Adrenal gland (tissue), 5 donors: ENCODE data around the gene ABHD14A.

Experiments
- POLR2A ChIP-seq, 2 donors: fragments of 450-650 bp; IDR thresholded peaks; one replicate each; pipeline ENCODE4 v1.6.1; 2017; ENCODE audit warnings: antibody characterized with exemption in 2 of 2, mild to moderate bottlenecking in 2 of 2, moderate library complexity in 1 of 2
- TF ChIP-seq, protein P1 (sequence below), 6 experiments: fragments of 450-650 bp in 4 of 6; fragments of 200-600 bp in 2 of 6; sonication (generic) in 1 of 6; IDR thresholded peaks; 1 replicate in 5 of 6; 2 replicates in 1 of 6; pipeline versions ENCODE4 v1.5.1 to v1.8.0; 2016 to 2021; ENCODE audit warnings: antibody characterized with exemption in 6 of 6, mild to moderate bottlenecking in 2 of 6, moderate library complexity in 1 of 6
- donor health status: DM: no; HTN: no; CAD: no.

DNA sequence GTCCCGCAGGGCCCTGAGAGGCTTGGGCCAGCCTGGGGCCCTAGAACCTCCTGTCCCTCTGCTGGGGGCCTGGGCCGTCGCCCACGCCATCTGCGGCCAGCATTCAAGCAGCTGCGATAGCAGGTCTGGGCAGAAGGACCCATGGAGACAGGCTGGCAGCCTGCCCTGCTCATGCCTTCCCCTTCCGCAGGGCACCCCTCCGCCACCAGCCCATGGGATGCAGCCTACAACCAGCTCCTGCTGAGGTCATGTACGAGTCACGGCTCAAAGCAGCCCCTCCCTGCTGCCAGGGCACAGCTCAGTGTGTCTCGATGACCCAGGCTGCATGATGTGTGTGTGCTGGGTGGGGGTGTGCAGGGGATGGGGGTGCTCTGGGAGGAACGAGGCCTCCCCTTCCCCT lies 53.7 kb downstream of the ABHD14A start:
- TF ChIP-seq, protein P1, sequence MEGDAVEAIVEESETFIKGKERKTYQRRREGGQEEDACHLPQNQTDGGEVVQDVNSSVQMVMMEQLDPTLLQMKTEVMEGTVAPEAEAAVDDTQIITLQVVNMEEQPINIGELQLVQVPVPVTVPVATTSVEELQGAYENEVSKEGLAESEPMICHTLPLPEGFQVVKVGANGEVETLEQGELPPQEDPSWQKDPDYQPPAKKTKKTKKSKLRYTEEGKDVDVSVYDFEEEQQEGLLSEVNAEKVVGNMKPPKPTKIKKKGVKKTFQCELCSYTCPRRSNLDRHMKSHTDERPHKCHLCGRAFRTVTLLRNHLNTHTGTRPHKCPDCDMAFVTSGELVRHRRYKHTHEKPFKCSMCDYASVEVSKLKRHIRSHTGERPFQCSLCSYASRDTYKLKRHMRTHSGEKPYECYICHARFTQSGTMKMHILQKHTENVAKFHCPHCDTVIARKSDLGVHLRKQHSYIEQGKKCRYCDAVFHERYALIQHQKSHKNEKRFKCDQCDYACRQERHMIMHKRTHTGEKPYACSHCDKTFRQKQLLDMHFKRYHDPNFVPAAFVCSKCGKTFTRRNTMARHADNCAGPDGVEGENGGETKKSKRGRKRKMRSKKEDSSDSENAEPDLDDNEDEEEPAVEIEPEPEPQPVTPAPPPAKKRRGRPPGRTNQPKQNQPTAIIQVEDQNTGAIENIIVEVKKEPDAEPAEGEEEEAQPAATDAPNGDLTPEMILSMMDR (IDR thresholded peaks at IDR 0.05): no peak
- TF ChIP-seq POLR2A (IDR thresholded peaks at IDR 0.05): no peak
